Neural cell (in vitro differentiated cells): Measurements from ENCODE around the gene MYBPHL. TPM values are rescaled to one million over a fixed set of nuclear protein-coding genes. Genes with fewer than 3 reads are reported as not detected.

ENCODE experiments used
- H2AFZ ChIP-seq: fragments of 200-600, 300-800 bp; sonication (generic), shearing (Covaris generic); 2 replicates; pipeline ENCODE4 v1.6.0; 2014; ENCODE audit warnings: low read depth, mild to moderate bottlenecking, antibody characterized with exemption, low read length, moderate library complexity
- H3F3A ChIP-seq: fragments of 200-600 bp; shearing (Covaris generic); 2 replicates; pipeline ENCODE4 v1.6.1; 2016; ENCODE audit warnings: mild to moderate bottlenecking, moderate library complexity, mixed read lengths, antibody characterized with exemption, low read length; ENCODE audit not compliant: insufficient read depth, poor library complexity, severe bottlenecking
- H3K27ac ChIP-seq: fragments of 200-600, 300-800 bp; sonication (generic), shearing (Covaris generic); 2 replicates; pipeline ENCODE4 v1.5.1; 2014; ENCODE audit warnings: mild to moderate bottlenecking, low read length, moderate library complexity
- H3K27me3 ChIP-seq: fragments of 300-800, 200-600 bp; sonication (generic), shearing (Covaris generic); 2 replicates; pipeline ENCODE4 v1.6.0; 2014; ENCODE audit warnings: mild to moderate bottlenecking, low read depth, low read length, moderate library complexity; ENCODE audit not compliant: insufficient read depth
- H3K36me3 ChIP-seq: fragments of 300-800, 200-600 bp; sonication (generic), shearing (Covaris generic); 2 replicates; pipeline ENCODE4 v1.5.1; 2014; ENCODE audit warnings: mild to moderate bottlenecking, antibody characterized with exemption, low read length, moderate library complexity; ENCODE audit not compliant: insufficient read depth
- H3K4me2 ChIP-seq: fragments of 300-800, 200-600 bp; sonication (generic), shearing (Covaris generic); 2 replicates; pipeline ENCODE4 v1.6.0; 2014; ENCODE audit warnings: mild to moderate bottlenecking, low read length
- H3K4me3 ChIP-seq: fragments of 300-800, 200-600 bp; sonication (generic), shearing (Covaris generic); 2 replicates; pipeline ENCODE4 v1.5.1; 2014; ENCODE audit warnings: mild to moderate bottlenecking, low read length, moderate library complexity
- H3K79me2 ChIP-seq: fragments of 200-600 bp; shearing (Covaris generic); replicated peaks from 2 replicates; pipeline ENCODE4 v1.6.0; 2014; ENCODE audit warnings: mild to moderate bottlenecking, low read length, moderate library complexity; ENCODE audit not compliant: insufficient read depth
- H3K9ac ChIP-seq: fragments of 300-800, 200-600 bp; sonication (generic), shearing (Covaris generic); 2 replicates; pipeline ENCODE4 v1.6.1; 2016; ENCODE audit warnings: mild to moderate bottlenecking, low read length, mixed read lengths
- H3K9me2 ChIP-seq: fragments of 200-600 bp; shearing (Covaris generic); 2 replicates; pipeline ENCODE4 v1.6.1; 2016; ENCODE audit warnings: mild to moderate bottlenecking, low read length, mixed read lengths; ENCODE audit not compliant: insufficient read depth
- H3K9me3 ChIP-seq: fragments of 200-600, 300-800 bp; sonication (generic), shearing (Covaris generic); 2 replicates; pipeline ENCODE4 v1.6.1; 2016; ENCODE audit warnings: mild to moderate bottlenecking, mixed run types, low read length, moderate library complexity, mixed read lengths
- H4K20me1 ChIP-seq: fragments of 200-600 bp; shearing (Covaris generic); 2 replicates; pipeline ENCODE4 v1.6.1; 2016; ENCODE audit warnings: mild to moderate bottlenecking, mixed run types; ENCODE audit not compliant: insufficient read depth
- CTCF ChIP-seq: fragments of 450-650 bp; IDR thresholded peaks from 2 replicates; pipeline ENCODE4 v1.5.1; 2014; ENCODE audit warnings: antibody characterized with exemption, mild to moderate bottlenecking, moderate library complexity; ENCODE audit not compliant: poor library complexity, severe bottlenecking
- EP300 ChIP-seq: fragments of 450-650 bp; conservative IDR thresholded peaks from 2 replicates; pipeline ENCODE4 v1.6.1; 2014; ENCODE audit warnings: antibody characterized with exemption, mild to moderate bottlenecking, moderate library complexity; ENCODE audit not compliant: poor library complexity, severe bottlenecking
- EZH2 ChIP-seq: fragments of 200-600, 300-800 bp; shearing (Covaris generic), sonication (generic); IDR thresholded peaks from 2 replicates; pipeline ENCODE4 v1.6.1; 2014; ENCODE audit warnings: antibody characterized with exemption, low read length, borderline replicate concordance, mild to moderate bottlenecking; ENCODE audit not compliant: insufficient read depth, poor library complexity, severe bottlenecking
- MXI1 ChIP-seq: fragments of 450-650 bp; conservative IDR thresholded peaks from 2 replicates; pipeline ENCODE4 v1.6.1; 2014; ENCODE audit warnings: antibody characterized with exemption, mild to moderate bottlenecking; ENCODE audit not compliant: poor library complexity, severe bottlenecking
- POLR2AphosphoS5 ChIP-seq: IDR thresholded peaks from 2 replicates; pipeline ENCODE4 v1.6.1; 2012
- RAD21 ChIP-seq: fragments of 450-650 bp; conservative IDR thresholded peaks from 2 replicates; pipeline ENCODE4 v1.6.1; 2014; ENCODE audit warnings: antibody characterized with exemption, mild to moderate bottlenecking, moderate library complexity
- REST ChIP-seq: IDR thresholded peaks from 2 replicates; pipeline ENCODE4 v1.6.1; 2012; ENCODE audit warnings: borderline replicate concordance
- SMC3 ChIP-seq: fragments of 450-650 bp; conservative IDR thresholded peaks from 2 replicates; pipeline ENCODE4 v1.6.1; 2014; ENCODE audit warnings: antibody characterized with exemption, mild to moderate bottlenecking, moderate library complexity; ENCODE audit not compliant: poor library complexity
- TAF1 ChIP-seq: IDR thresholded peaks from 2 replicates; pipeline ENCODE4 v1.6.1; 2012; ENCODE audit warnings: low read depth
- polyA plus RNA-seq: library from polyadenylated mRNA; depleted of rRNA; stranded (reverse); fragments of >200 nt; gene quantifications from 2 replicates; pipeline ENCODE4 v1.2.3, GENCODE V29; 2014

The MYBPHL gene
- polyA plus RNA-seq, 1 donor from 2014 or later: 1.6 TPM

- Histone ChIP-seq H3K9ac (no peak overlapping the region), H3K4me2 (no peak overlapping the region), H3K4me3 (no peak overlapping the region), H3K27me3 (no peaks in the 10 kb centered on the region), H3F3A (no peaks in the 10 kb centered on the region), H3K27ac (no peak overlapping the region), H3K36me3 (no peaks in the 10 kb centered on the region), H3K9me2 (no peaks in the 10 kb centered on the region), H3K9me3 (no peaks in the 10 kb centered on the region), H4K20me1 (no peaks in the 10 kb centered on the region), H3K79me2 (peaks cover 7% of the 10 kb centered on the region), H2AFZ (no peak overlapping the region)
- no peak for TF ChIP-seq MXI1
Measured at GRCh38 chr1:109280862-109281261, 25.9 kb downstream of the MYBPHL start.

- no peaks in the 10 kb centered on the region for H3K27me3 ChIP-seq
- no peak overlapping the region for H3K27ac ChIP-seq
- H3K36me3 ChIP-seq: no peaks in the 10 kb centered on the region
- H3K9me2 ChIP-seq: no peaks in the 10 kb centered on the region
- no peak overlapping the region for H3K4me2 ChIP-seq
- peaks cover 7% of the 10 kb centered on the region for H3K79me2 ChIP-seq
- no peak overlapping the region for H3K4me3 ChIP-seq
- no peaks in the 10 kb centered on the region for H3K9me3 ChIP-seq
- H4K20me1 ChIP-seq: no peaks in the 10 kb centered on the region
- no peaks in the 10 kb centered on the region for H3F3A ChIP-seq
- H3K9ac ChIP-seq: no peak overlapping the region
- TF ChIP-seq SMC3: no peak
- no peak for TF ChIP-seq EZH2
- TF ChIP-seq TAF1: no peak
- no peak for TF ChIP-seq REST
- TF ChIP-seq RAD21: no peak
- no peak for TF ChIP-seq MXI1
- TF ChIP-seq POLR2AphosphoS5: no peak
- no peak for TF ChIP-seq CTCF
- TF ChIP-seq EP300: no peak
- no peak overlapping the region for H2AFZ ChIP-seq
Measured at GRCh38 chr1:109279615-109280278, 27.1 kb downstream of the MYBPHL start.
